NCI-H526 treated with DMSO at 0.1 percent for 48 hours (cell line): ENCODE data around the gene ANTXRL.
"Not testable (repeated sequence)": the region's sequence is repeated elsewhere in the genome, so short reads cannot be mapped to it uniquely, and the experiment has no call there.

ENCODE experiments used
- DNase-seq: peaks from one replicate; lab custom pipeline; 2025; lab: John Stamatoyannopoulos, UW

ANTXRL gene

DNA sequence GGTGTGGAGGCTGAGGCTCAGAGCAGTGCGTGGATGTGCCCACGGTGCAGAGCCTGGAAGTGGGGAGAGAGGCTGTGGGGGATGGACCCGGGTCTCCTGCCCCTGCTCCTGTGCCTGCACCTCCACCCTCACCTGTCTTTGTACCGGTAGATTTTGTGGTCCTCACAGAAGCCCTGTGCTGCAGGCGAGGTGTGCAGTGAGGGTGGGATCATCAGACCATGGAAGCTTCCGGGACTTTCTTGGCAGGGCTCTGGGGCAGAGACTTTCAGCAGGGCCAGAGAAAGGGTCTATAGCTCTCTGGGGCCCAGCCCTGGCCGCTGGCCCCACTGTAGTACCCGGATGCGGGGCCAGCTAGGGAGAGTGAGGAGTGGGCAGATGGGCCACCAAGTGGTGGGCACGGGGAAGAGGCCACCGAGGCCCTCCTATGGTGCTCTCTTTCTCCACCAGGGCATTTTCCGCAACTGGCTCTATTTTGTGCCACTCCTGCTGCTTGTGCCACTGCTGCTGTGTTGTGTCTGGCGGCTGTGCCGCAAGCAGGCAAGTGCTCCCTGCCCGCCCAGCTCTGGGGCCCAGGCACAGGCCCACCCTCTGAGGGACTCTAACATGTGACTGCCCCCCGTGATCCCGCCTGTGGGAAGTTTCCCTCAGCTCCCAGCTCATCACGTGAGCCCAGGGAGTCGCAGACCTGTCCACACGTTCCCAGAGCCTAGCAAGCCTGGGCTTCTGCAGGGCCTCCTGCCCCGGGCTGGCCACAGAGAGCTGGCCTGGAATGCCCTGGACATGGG lies 22.1 kb downstream of the ANTXRL start:
- no peak for DNase-seq

DNA sequence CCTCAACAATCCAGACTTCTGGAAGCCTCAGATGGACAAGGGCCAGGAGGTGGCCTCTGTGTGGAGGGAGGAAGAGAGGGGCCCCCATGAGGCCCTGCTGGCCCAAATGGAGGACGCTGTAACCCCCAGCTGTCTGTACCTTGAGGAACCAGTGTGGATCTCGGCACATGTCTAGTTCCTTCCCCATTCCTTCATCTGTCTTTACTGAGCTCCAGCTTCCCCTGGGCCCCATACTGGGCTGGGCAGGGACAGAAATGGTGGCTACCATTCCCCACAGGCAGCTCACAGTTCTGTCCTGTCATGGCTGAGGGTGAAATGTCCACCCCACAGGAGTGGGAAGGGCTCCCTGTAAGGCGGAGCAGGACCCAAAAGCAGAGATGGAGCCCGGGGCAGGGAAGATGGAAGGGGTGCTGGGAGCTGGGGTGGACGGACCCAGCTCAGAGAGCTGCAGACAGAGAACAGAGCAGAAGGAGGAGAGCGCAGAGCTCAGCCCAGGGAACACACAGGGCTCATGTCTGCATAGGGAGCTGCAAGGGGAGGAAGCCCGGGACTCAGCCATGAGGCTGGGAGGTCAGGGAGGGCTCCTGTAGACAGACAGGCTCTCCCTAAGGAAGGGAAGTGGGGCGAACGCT lies 22.8 kb downstream of the ANTXRL start:
- DNase-seq: no peak

DNA sequence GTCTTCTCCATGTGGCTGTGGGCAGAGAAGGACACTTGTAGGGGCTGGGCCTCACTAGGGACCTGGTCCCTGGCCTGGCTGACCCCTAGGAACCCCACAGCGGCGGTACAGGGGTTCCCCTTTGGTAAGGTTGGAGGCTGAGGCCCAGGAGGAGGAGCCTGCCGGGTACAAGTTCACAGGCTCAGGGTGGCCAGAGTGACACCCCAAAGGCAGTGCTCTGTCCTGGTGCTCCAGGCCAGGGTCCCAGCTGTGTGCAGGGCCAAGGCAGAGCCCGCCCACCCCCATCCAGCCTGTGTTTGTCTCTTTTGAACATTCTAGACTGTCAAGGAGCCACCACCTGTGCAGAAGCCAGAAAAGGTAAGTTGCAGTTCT lies 23.3 kb downstream of the ANTXRL start:
- DNase-seq: no peak

DNA sequence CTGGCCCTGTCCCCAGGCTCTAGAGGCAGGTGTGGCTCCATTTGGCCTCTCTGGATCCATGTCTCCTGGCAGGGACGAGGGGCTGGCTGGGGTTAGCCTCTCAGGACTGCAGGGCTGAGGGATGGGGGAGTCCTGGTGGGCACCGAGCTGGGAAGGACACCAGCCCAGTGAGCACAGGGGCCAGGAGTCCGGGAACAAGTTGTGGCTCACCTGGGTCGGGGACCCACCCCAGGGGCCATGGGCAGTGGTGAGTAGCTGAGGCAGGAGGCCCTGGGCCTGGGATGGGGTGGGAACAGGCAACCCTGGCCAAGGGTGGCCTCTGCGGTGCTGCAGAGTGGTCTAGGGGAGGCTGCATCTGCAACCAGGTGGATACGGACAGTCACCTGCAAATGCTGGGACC lies 24.1 kb downstream of the ANTXRL start:
- DNase-seq: no peak

DNA sequence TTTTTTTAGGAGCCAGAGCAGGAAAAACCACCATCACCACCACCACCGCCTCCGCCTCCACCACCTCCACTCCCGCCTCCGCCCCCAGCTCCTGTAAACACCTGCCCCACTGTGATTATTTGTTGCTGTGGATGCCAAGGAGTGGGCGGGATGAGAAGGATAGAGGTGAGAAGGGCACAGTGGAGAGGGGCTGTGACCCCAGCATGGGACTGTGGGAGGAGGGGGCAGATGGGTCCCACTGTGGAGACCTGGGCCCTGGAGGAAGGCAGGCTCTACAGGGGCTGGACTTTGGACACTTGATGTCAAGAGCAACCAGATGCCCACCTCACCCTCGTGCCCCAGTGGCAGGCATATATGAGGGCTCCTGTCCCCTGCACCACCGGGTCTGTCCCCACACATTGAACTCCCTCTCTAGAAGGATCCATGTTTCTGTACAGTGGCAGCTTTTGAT lies 24.7 kb downstream of the ANTXRL start:
- DNase-seq: no peak

DNA sequence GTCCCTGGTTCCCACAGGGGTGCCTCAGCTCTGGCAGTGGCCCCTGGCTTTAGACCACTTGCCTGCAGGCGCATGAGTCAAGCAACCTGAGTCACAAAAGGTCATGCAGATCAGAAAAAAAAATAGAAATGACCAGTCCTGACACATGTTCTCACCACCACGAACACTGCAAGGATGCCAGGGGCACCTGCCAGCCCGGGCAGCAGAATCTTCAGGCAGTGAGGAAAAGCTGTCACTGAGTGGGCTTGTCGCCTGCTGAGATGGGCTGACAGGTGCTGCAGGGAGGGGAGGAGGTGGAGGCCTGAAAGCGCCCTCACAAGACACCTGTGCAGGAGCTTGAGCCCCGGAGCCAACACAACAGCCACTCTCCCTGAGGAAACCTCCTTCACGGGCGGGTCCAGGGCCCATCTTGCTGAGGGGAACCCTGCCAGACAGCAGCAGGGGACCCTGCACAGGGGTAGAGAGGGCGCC lies 25.2 kb downstream of the ANTXRL start:
- DNase-seq: not testable (repeated sequence)

DNA sequence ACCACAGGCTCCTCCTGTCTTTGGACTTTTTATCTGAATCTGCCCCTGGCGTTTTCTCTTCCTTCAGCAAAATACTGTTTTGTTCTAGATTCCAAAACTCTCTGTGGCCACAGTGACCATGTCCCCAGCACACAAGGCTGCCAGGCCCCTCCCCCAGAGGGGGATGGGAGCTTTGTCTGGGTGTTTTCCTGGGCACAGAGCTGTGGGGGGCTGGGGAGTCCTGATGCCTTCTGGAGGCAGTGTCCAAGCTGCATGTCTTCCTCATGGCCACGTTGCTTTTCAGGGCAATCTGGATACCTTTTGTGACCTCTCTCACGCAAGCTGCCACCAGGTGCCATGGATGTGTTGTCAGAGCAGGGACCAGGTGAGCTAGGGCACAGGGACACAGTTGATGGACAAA lies 26.2 kb downstream of the ANTXRL start:
- no peak for DNase-seq

DNA sequence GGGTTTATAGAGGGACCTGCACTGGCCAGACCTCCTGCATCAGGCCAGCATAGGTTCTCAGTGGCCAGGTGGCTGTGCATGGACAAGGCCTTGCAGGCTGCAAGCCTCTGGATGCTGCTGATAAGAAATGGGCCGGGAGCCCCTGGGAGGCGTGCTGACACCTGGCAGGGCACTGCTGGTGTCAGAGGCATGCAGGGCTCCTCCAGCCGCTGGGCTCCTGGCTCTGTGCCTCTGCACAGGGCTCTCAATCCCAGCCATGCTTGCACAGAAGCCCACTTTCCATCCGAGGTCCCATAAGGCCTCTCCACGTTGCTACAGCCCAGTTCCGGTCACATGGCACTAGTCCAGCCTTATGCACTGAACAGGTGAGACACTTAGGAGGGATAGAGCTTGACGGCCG lies 27.3 kb downstream of the ANTXRL start:
- no peak for DNase-seq

DNA sequence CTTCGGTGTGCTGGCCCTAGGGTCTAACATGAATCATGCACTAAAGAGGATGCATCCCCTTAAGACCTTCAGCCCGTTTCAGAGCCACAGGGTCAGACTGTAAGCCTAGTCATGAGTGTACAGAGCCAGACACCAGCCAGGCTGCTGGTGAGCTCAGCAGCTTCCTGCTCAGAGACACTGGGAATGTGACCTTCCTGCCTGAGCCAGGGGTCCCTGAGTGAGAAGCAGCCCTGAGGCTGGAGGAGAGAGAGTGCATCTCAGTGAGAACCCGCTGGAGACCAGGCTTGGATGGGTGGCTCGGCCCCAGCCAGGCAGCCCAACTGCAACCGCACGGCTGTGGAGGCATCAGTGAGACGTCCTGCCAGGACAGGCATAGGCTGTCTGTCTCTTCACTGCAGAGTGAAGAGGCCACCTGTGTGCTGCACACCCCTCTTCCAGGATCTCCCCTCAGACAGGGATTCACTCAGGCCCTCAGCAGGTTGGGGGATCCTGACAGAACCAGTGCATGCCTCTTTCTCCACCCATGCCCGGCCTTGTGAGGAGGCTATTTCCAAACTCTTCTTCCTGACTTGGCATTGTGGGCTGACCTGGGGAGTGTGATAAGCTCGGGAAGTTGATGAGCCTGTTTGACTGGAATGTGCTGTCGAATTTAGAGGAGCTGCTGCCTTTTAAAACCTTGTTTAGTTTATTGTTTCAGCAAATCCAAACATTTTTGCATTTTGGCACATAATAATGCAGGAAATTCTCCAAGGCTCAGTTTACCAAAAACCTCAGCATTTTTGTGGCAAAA lies 28.5 kb downstream of the ANTXRL start:
- not testable (repeated sequence) for DNase-seq

DNA sequence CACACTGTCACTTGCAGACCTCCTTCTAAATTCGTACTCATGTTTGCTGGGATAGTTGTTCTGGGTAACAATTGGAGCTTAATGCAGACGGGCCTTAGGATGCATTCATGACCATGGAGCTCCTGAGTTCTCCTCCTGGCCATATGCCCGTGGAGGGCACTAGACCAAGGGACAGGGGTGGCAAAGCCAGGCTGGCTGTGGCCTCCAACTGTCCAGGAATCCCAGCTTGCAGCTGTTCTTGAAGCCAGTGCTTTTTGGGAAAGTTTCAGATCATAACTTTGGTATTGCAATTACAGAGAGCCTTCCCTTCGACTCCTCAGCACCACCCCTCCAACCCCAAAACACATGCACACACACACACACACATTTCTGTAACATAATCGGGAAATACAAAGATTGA lies 30.6 kb downstream of the ANTXRL start:
- DNase-seq: no peak

DNA sequence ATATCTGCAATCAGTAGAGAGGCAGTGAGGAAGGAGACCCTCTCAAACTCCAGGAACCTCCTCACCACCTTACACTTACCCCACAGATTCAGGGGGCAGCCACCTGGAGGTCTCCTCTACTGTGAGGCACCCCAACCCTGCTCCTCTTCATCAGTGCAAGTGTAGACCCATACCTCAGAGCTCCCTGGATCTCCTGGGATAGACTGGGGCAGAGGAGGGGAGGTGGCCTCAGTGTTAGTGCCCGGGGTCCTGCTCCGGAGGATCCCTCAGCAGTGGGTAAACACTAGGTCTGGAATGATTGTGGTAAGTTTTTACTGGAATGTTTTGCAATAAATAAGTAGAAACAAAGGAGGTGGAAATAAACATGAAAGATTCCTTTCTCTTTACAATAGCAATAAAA lies 31.1 kb downstream of the ANTXRL start:
- DNase-seq: no peak

DNA sequence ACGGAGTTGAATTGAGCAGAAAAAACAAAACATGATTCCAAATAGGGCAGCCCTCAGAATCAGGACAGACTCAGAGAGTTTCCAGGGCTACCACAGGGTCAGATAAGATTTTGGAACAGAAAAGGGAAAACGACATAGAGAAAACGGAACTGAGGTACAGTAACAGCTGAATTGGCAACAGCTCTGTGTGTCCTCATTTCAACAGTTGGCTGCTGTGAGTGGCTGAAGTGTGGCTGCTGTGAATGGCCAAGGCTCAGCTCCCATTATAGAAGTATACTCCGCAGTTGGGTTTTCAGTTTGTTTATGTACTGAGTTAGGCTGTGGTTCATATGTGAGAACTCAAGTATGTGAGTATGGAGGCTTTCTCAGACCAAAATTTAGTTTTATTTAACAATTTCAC lies 32.0 kb downstream of the ANTXRL start:
- DNase-seq: no peak

DNA sequence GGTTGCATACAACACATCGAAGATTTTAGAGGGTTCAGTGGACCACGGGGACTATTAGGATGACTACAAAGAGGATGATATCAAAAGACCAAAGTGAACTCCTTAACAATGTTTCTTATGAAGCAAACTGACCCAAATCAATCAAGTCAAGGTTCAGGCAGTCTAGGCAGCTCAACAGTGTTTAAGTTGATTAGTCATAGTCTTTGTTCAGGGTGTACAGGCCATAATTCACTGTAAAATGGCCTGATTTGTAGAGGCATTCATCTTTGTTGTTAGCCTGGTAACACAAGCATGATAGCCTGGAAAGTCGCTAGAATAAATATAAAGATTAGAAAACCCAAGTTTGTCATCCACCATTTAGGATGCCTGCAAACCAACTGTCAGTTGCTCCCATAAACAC lies 32.6 kb downstream of the ANTXRL start:
- no peak for DNase-seq

DNA sequence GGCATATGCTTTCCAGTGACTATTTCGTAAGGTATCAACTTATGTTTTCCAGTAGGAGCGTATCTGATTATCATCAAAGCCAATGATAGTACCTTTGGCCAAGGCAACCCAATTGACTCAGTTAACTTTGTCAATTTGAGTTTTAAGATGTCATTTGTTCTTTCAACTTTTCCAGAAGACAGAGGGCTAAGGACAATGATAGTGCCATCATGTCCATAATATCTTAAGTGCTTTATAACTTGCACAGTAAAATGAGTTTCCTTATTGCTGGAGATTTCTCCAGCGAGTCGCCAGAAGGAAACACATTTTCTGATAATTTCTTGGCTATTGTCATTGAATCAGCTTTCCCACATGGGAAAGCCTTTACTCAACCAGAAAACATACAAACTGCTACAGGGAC lies 35.0 kb downstream of the ANTXRL start:
- no peak for DNase-seq

DNA sequence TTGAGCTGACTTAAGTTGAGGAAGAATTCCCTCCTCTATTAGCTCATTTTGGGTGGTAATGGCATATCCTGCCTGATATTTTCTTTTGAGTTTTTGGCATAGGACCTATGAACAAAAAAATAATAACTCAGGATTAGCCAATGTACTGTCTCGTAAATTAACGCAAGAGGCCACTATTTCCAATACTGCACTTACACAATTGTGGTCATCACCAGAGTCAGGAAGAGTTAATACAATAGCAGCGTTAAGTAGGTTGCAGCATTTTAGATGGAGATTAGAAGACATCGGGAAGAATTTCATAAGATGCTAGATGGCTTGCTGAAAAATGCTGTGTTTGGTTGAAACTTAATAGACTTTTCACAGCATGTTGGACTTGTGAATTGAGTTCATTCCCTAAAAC lies 36.4 kb downstream of the ANTXRL start:
- DNase-seq: no peak

DNA sequence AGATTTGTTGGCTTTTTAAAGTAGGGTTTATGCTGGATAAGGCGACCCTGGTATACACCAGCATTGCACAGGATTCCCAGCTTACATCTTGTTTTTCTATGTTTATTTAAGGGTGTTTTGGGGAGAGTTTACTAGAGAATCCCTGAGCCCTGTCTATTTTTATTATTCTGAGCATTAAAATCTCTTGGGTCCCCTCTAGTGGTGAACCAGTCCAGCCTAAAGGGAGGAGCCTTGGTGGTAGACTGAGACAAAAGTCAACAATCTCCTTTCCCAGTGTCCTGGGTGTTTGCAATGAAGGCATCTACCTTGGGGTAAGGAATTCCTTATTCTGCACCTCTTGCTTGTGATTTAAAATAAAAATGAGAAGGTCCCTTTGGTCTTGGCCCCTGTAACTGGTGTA lies 38.2 kb downstream of the ANTXRL start:
- no peak for DNase-seq

DNA sequence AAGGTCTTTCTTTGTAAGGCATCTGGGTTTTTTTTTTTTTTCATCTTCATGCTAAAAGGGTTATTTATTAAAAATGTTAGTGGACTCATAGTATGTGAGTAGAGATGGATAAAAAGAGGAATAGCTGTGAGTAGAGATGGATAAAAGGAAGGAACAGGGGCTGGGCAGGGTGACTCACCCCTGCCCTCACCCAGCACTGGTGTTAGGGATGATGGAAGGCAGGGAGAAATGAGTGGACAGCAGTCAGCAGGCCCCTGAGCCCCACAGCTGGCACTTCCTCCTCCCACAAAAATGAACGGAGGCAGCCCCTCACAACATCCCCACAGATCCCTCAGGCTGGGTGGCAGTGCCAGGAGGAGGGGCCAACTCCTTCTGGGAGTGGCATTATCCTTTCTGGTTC lies 39.3 kb downstream of the ANTXRL start:
- DNase-seq: no peak

DNA sequence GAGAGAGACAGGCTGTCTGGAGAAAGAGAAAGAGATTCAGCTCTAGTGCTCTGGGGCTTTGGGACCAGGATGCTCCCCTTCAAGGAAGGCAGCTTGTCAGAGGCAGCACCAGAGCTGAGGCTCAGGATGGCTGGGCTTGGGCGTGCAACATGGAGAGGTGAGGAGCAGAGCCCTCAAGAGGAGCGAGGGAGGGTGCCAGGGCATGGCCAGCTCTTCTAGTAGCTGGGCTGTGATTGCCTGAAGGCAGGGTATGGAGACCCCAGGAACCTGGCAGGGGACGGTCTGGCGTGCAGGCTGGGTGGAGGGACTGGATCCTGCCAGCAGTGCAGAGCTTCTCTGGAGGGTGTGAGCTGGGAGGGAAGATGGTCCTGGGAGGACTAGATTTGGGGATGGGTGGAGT lies 40.2 kb downstream of the ANTXRL start:
- DNase-seq: no peak

DNA sequence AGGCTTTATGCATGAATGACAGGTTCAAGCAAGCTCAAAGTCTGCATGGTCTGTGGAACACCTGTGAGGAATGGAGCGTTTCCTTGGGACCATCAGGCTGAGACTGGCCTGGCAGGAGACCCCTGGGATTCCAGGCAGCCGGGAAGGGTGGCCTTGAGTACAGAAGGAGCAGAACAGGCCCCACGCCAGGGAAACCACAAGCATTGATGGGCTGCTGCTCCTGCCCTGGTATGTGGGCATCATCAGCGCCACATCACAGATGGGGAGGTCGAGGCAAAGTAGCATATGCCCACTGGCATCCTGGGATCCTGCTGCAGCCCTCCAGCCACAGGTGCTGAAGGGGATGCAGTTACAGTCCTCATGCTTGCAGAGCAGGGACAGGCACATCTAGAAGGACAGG lies 40.9 kb downstream of the ANTXRL start:
- no peak for DNase-seq

DNA sequence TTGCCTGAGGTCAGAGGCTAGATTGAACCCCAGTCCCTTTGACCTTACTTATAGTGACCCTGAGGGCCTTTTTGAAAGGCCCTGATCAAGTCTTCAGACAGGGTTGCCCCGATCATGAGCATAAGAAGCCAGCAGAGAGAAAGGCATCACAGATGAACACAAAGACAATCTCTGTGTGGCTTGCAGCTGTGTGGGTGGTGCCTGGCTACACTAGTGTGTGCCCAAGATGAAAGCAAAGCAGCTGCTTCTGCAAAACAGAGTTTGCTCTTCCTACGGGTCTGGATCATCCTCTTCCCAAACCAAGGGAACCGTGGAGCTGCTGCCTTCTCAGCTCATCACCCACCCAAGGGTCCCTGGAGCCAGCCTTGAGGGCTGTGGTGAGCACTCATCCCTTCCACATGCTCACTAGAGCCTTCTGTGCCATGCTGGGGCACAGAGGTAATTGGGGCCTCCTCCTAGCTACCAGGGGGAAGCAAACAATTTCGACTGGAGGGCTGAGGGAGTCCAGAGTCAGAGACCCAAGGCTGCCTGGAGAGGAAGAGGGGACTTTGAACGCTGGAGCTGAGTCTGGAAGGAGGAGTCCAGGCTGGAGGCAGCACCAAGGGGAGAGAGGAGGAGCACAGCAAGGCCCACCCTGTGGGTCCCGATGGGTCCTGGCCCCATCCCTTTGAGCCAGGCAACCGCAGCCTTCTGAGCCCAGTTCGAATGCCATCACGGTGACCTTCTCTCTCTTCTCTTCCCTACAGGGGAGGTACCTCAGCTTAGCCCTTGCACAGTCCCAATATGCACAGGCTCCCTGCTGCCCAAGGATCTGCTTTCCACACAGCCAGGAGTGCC lies 42.3 kb downstream of the ANTXRL start:
- DNase-seq: no peak

DNA sequence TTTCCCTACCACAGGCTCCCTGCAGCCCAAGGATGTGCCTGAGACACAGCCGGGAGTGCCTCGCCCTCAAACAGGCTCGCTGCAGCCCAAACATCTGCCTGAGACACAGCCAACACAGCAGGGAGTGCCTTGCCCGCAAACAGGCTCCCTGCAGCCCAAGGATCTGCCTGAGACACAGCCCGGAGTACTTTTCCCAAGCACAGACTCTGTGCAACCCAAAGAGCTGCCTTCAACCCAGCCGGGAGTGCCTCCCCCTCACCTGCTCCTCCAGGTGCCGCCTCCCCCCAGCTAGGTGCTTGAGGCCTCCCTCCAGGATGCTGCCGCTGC lies 42.9 kb downstream of the ANTXRL start:
- DNase-seq: no peak

DNA sequence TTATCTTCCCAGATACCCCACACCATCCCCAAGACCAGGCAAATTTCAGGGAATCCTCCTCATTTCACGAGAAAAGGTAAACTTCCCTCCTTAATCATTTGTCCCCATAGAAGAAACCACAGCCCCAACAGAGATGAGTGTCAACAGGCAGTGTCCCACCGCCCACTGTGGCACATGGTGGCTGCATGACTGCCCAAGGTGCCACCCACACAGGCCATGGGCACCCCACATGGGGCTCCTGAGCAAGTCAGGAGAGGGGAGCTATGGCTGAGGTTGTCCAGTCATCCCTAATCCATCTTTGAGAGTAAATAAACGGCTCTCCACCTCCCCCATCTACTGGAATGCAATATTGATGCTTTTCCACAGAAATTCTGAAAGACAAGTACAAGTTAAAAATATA lies 44.1 kb downstream of the ANTXRL start:
- DNase-seq: no peak
